Spleen (tissue), 11 donors: ENCODE results near the gene TEX30. TPM values are rescaled to one million over a fixed set of nuclear protein-coding genes. Genes with fewer than 3 reads are reported as not detected.

ENCODE experiments used
- DNase-seq: peaks from one replicate; pipeline ENCODE4 v3.0.0-alpha.2; 2020
- H3K27ac ChIP-seq, 8 donors: fragments of 200-600 bp; sonication (generic) in 7 of 8; 1 replicate in 4 of 8; 2 replicates in 4 of 8; pipeline versions ENCODE4 v1.5.0 to v1.8.0; 2016 to 2021; ENCODE audit warnings: inconsistent platforms in 4 of 8, mild to moderate bottlenecking in 4 of 8, moderate library complexity in 1 of 8
- H3K27me3 ChIP-seq, 7 donors: fragments of 200-600 bp; sonication (generic) in 6 of 7; replicated peaks in 1 of 7; 1 replicate in 4 of 7; 2 replicates in 3 of 7; pipeline versions ENCODE4 v1.5.0 to v1.8.0; 2016 to 2021; ENCODE audit warnings: inconsistent platforms in 3 of 7, mild to moderate bottlenecking in 1 of 7
- H3K36me3 ChIP-seq, 6 donors: fragments of 200-600 bp; sonication (generic) in 5 of 6; 1 replicate in 4 of 6; 2 replicates in 2 of 6; pipeline versions ENCODE4 v1.5.0 to v1.8.0; 2016 to 2021; ENCODE audit warnings: inconsistent platforms in 2 of 6
- H3K4me1 ChIP-seq, 6 donors: fragments of 200-600 bp; sonication (generic) in 5 of 6; 1 replicate in 3 of 6; 2 replicates in 3 of 6; pipeline versions ENCODE4 v1.5.0 to v1.8.0; 2016 to 2021; ENCODE audit warnings: inconsistent platforms in 3 of 6
- H3K4me3 ChIP-seq, 8 donors: fragments of 200-600 bp; sonication (generic) in 7 of 8; 1 replicate in 4 of 8; 2 replicates in 4 of 8; pipeline versions ENCODE4 v1.5.0 to v1.8.0; 2016 to 2021; ENCODE audit warnings: inconsistent platforms in 4 of 8, mild to moderate bottlenecking in 4 of 8, moderate library complexity in 2 of 8
- H3K9me3 ChIP-seq, 8 donors: fragments of 200-600 bp; sonication (generic) in 7 of 8; 1 replicate in 4 of 8; 2 replicates in 4 of 8; pipeline versions ENCODE4 v1.5.0 to v1.8.0; 2016 to 2021; ENCODE audit warnings: inconsistent platforms in 4 of 8
- CTCF ChIP-seq, 11 experiments: fragments of 200-600 bp in 7 of 11; fragments of 450-650 bp in 4 of 11; sonication (generic) in 4 of 11; IDR thresholded peaks in 8 of 11; conservative IDR thresholded peaks in 3 of 11; 1 replicate in 7 of 11; 2 replicates in 4 of 11; pipeline versions ENCODE4 v1.4.0 to v1.8.0; 2016 to 2021; ENCODE audit warnings: antibody characterized with exemption in 11 of 11, inconsistent platforms in 4 of 11, mild to moderate bottlenecking in 1 of 11
- POLR2A ChIP-seq, 3 donors: fragments of 450-650 bp; IDR thresholded peaks; one replicate each; pipeline ENCODE4 v1.5.1; 2017; ENCODE audit warnings: antibody characterized with exemption in 3 of 3, mild to moderate bottlenecking in 1 of 3
- POLR2AphosphoS5 ChIP-seq, 3 donors: sonication (generic); formaldehyde crosslinking; IDR thresholded peaks; one replicate each; pipeline ENCODE4 v1.5.1; 2017; ENCODE audit warnings: antibody characterized with exemption in 3 of 3
- WGBS, 5 donors: extraction: QIAGEN DNeasy Blood & Tissue Kit in 3 of 5; methylation state at CpG; one replicate each; pipeline versions ENCODE4 v1.1.5 to v1.1.7; 2013 to 2018; 5-methylcytosine and 5-hydroxymethylcytosine counted together
- intact Hi-C: fragments of 100-400 bp; cut with DNase I; formaldehyde crosslinking; loops from one replicate; pipeline ENCODE4 v1.15.0; 2023; ENCODE audit warnings: low total_unique reads
- polyA plus RNA-seq, 3 donors: library from polyadenylated mRNA; stranded (reverse); fragments of 200-250 nt; gene quantifications; one replicate each; pipeline ENCODE4 v1.2.1, GENCODE V29; 2013
- total RNA-seq, 7 donors: library from RNA; depleted of rRNA in 3 of 7; stranded (reverse); fragments of >200 nt in 3 of 7; fragmentation: NEBNext Ultra II Directional in 4 of 7; extraction: Animal tissue kit (Norgen Biotek cat#: 25700) in 4 of 7; gene quantifications; one replicate each; pipeline versions ENCODE4 v1.1.0 to v1.2.1, GENCODE V29; 2016 to 2021
- donor health status: healthy with polysubstance abuse.
- donor health status: DM: no; HTN: no; CAD: no; lungs with moderate emphysema.
- donor health status: DM: no; HTN: no; CAD: no.
- donor health status: Bipolar disorder and iron deficiency.
- donor health status: healthy.
- donor health status: DM: no; HTN: no; CAD: no.
- donor health status: DM: yes; HTN: yes; CAD: no.

The TEX30 gene
- total and polyA plus RNA-seq, 10 donors, result 4.4 to 11.2 (median 8.0) TPM

- intact Hi-C loops, result loop anchor here (10.0 kb wide), 1 partner anchor 185 kb away; the partner anchor contains the start of gene TPP2
- H3K4me3 ChIP-seq, result no peak overlapping the region
- no peaks in the 10 kb centered on the region for H3K36me3 ChIP-seq
- H3K27ac ChIP-seq, result peak overlapping the region in 4 of 8 donors; percentile 9 to 73 (median 48)
- 20 to 39% (median 30%) methylated on average over 5 of the region's 5 CpGs for WGBS, 5 donors
- peaks cover 0 to 7% (median 0%) of the 10 kb centered on the region in 8 donors for H3K9me3 ChIP-seq
- TF ChIP-seq POLR2AphosphoS5 (IDR thresholded peaks at IDR 0.05), result no peak
- no peak for TF ChIP-seq CTCF (IDR thresholded peaks at IDR 0.05 in 8 of 11, conservative IDR thresholded peaks at IDR 0.05 in 3 of 11)
- no peak for TF ChIP-seq POLR2A (IDR thresholded peaks at IDR 0.05)
- peaks cover 0 to 18% (median 3%) of the 10 kb centered on the region in 6 donors for H3K4me1 ChIP-seq
- no peak for DNase-seq
- H3K27me3 ChIP-seq, result no peaks in the 10 kb centered on the region
Observed at GRCh38 chr13:102779436-102780159, 6.0 kb upstream of the TEX30 start.

- 83 to 94% (median 88%) methylated on average over 3 of the region's 3 CpGs for WGBS, 5 donors
- TF ChIP-seq CTCF (IDR thresholded peaks at IDR 0.05 in 8 of 11, conservative IDR thresholded peaks at IDR 0.05 in 3 of 11) (no peak), POLR2A (IDR thresholded peaks at IDR 0.05) (no peak), POLR2AphosphoS5 (IDR thresholded peaks at IDR 0.05) (no peak)
- intact Hi-C loops, result loop anchor here (10.0 kb wide), 1 partner anchor 183 kb away; the partner anchor contains the start of gene TPP2
Observed at GRCh38 chr13:102777736-102778135, 4.2 kb upstream of the TEX30 start.

GRCh38 chr13:102776271-102776670 lies 2.7 kb upstream of the TEX30 start:
- intact Hi-C loops, result loop anchor here (10.0 kb wide), 1 partner anchor 181 kb away; the partner anchor contains the start of gene TPP2
- peaks cover 8 to 46% (median 23%) of the 10 kb centered on the region in 6 donors for H3K4me1 ChIP-seq
- WGBS, 5 donors, result 89 to 97% (median 91%) methylated on average over 2 of the region's 2 CpGs

More at GRCh38 chr13:102777736-102778135, 4.2 kb upstream of the TEX30 start:
- peaks cover 0 to 7% (median 0%) of the 10 kb centered on the region in 8 donors for H3K9me3 ChIP-seq
- no peaks in the 10 kb centered on the region for H3K36me3 ChIP-seq
- H3K27me3 ChIP-seq, result no peaks in the 10 kb centered on the region
- H3K27ac ChIP-seq, result no peak overlapping the region
- no peak for DNase-seq
- no peak overlapping the region for H3K4me3 ChIP-seq
- peaks cover 3 to 31% (median 9%) of the 10 kb centered on the region in 6 donors for H3K4me1 ChIP-seq

More at GRCh38 chr13:102776271-102776670, 2.7 kb upstream of the TEX30 start:
- no peak for DNase-seq
- Histone ChIP-seq H3K9me3 (no peaks in the 10 kb centered on the region), H3K27ac (no peak overlapping the region), H3K4me3 (no peak overlapping the region), H3K36me3 (no peaks in the 10 kb centered on the region), H3K27me3 (no peaks in the 10 kb centered on the region)
- TF ChIP-seq POLR2AphosphoS5 (IDR thresholded peaks at IDR 0.05), result no peak
- TF ChIP-seq CTCF (IDR thresholded peaks at IDR 0.05 in 8 of 11, conservative IDR thresholded peaks at IDR 0.05 in 3 of 11), result no peak
- TF ChIP-seq POLR2A (IDR thresholded peaks at IDR 0.05), result no peak
